ENCODE measurements around the gene RASA2.

- TF ChIP-seq EP300 (IDR thresholded peaks at IDR 0.05; ENCODE audit: low read depth) (no peak), CTCF (IDR thresholded peaks at IDR 0.05) (no peak), POLR2A (IDR thresholded peaks at IDR 0.05) (no peak)
Observed at GRCh38 chr3:141578202-141578973, 91.6 kb downstream of the RASA2 start.

All from transverse colon (tissue), 3 donors.